ENCODE results near the gene DCK.

Gene DCK

DNA sequence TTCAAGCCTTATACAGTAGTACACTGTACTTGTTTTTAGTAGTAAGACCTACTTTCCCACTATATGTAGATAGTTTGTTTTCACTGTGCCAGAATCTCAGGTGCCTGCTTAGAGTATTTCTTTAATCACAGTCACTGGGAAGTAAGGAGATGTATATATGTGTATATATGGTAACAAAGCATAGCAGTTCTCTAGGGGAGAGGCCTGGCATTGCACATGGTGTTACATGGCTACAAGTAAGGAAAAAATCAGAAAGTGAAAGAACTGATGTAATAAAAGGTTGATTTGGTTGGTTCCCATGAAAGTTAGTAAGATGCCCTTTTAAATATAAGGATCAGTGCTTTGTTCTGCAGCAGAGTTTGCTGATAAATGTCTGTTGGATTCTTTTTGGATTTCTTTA, 9.3 kb upstream of the DCK start:
- no peak overlapping the region for H3K4me3 ChIP-seq (ENCODE audit: control insufficient read depth, low read depth, low read length)
- no peak for TF ChIP-seq CTCF (IDR thresholded peaks at IDR 0.05; ENCODE audit: control insufficient read depth, insufficient read depth, low read depth, low read length, missing control alignments)
- no peak for DNase-seq (ENCODE audit: low read depth)

DNA sequence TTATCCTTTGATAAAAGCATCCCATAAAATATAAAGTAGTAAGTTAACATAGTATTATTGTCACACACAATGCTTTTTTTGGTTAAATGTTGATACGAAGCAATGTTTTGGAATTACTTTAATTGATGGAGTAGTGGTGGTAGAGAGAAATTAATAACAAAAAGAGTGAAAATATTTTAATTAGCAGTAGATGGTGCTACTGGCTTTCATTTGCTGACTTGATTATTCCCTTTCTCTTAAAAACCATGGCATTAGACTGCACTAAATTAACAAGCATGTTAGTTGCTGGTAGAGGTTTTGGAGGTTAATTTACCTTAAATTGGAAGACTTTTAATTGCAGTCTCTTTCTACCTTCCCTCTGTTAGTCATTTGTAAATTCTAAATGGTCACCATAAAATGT, 8.9 kb upstream of the DCK start:
- no peak for DNase-seq (ENCODE audit: low read depth)
- TF ChIP-seq CTCF (IDR thresholded peaks at IDR 0.05; ENCODE audit: control insufficient read depth, insufficient read depth, low read depth, low read length, missing control alignments), result no peak
- no peak overlapping the region for H3K4me3 ChIP-seq (ENCODE audit: control insufficient read depth, low read depth, low read length)

DNA sequence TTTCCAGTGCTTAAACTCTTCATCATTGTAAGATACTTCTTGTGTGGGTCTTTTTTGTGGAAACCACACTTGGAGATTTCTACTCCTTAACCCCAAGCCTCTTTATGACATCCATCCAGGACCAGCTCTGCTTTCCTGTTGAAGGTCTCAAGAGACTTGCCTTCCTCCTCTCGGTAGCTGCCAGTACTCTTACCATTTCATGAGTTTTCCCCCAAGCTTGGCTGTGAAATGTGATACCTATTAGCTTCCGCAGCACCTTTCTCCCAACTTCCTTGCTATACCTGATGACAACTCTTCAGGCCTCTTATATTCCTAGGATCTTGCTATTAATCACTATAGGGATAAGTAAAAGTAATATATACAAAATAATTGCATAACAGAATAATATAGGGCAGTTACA, 1.9 kb upstream of the DCK start:
- no peak for TF ChIP-seq CTCF (IDR thresholded peaks at IDR 0.05; ENCODE audit: control insufficient read depth, insufficient read depth, low read depth, low read length, missing control alignments)
- no peak for DNase-seq (ENCODE audit: low read depth)
- no peak overlapping the region for H3K4me3 ChIP-seq (ENCODE audit: control insufficient read depth, low read depth, low read length)

DNA sequence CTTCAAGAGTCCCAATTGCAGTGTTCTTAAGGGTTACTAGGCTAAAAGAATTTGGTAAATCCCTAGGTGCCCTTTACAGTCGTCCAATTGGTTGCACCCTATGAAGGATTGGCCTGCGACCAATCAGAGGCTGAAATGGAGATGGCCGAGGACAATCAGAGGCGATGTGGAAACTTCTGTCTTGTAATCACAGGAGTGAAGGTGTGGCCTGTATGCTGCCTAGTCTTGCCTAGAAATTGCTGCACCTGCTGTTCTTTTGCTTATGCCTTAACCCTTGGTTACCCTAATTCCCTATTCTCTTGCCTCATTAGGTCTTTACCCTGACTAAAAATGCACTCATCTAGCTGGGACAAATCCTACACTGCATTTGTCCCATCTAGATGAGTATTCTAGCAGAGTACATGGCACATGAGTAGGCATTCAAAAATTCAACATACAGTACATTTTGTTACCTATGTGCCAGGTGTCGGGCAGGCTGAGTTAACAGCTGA, 1.0 kb upstream of the DCK start:
- DNase-seq (ENCODE audit: low read depth), result no peak
- TF ChIP-seq CTCF (IDR thresholded peaks at IDR 0.05; ENCODE audit: control insufficient read depth, insufficient read depth, low read depth, low read length, missing control alignments), result no peak
- peak overlapping the region; percentile 65 for H3K4me3 ChIP-seq (ENCODE audit: control insufficient read depth, low read depth, low read length)

DNA sequence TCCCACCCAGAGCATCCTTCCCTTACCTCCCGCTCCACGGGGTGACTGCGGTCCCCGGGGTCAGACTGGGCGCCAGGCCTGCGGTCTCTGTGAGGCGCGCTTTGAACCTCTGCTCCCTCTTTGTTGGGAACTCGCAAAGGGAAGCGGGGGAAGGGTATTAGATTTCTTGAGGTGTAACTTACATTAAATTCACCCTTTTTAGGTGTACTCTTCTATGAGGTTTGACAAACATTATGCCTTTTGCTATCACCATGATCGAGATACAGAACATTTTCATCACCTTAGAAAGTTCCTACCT, 569 bp downstream of the DCK start:
- DNase-seq (ENCODE audit: low read depth), result no peak
- TF ChIP-seq CTCF (IDR thresholded peaks at IDR 0.05; ENCODE audit: control insufficient read depth, insufficient read depth, low read depth, low read length, missing control alignments), result no peak
- peak overlapping the region; percentile 65 for H3K4me3 ChIP-seq (ENCODE audit: control insufficient read depth, low read depth, low read length)

- peak overlapping the region; percentile 65 for H3K4me3 ChIP-seq (ENCODE audit: control insufficient read depth, low read depth, low read length)
- no peak for TF ChIP-seq CTCF (IDR thresholded peaks at IDR 0.05; ENCODE audit: control insufficient read depth, insufficient read depth, low read depth, low read length, missing control alignments)
- no peak for DNase-seq (ENCODE audit: low read depth)
These were observed 1.1 kb downstream of the DCK start for GRCh38 chr4:70994387-70995099.

GRCh38 chr4:70996018-70996360, 2.5 kb downstream of the DCK start:
- TF ChIP-seq CTCF (IDR thresholded peaks at IDR 0.05; ENCODE audit: control insufficient read depth, insufficient read depth, low read depth, low read length, missing control alignments), result no peak
- no peak for DNase-seq (ENCODE audit: low read depth)

More at GRCh38 chr4:70996018-70996360, 2.5 kb downstream of the DCK start:
- H3K4me3 ChIP-seq (ENCODE audit: control insufficient read depth, low read depth, low read length), result no peak overlapping the region

Measured in AG09309 (cell line).